Stimulated activated naive CD4-positive, alpha-beta T cell (primary cell): ENCODE results near the gene NANOG.
"Not testable (repeated sequence)": the region's sequence is repeated elsewhere in the genome, so short reads cannot be mapped to it uniquely, and the experiment has no call there.

Experiments
- DNase-seq, 6 experiments: peaks; one replicate each; lab custom pipeline; 2025; lab: John Stamatoyannopoulos, UW

Gene NANOG

DNA sequence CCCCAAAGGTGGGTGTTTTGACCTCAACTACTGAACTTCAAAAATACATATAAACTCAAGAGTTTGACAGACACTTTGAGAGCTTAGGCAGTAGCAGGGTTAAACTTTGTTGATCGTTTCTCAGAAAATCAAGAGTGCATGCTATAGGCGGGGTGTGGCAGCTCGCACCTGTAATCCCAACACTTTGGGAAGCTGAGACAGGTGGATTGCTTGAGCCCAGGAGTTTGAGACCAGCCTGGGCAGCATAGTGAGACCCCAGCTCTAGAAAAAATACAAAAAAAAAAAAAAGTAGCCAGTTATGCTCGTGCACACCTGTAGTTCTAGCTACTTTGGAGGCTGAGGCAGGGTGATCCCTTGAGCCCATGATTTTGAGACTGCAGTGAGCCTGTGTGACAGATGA lies 12.3 kb downstream of the NANOG start:
- no peak for DNase-seq

DNA sequence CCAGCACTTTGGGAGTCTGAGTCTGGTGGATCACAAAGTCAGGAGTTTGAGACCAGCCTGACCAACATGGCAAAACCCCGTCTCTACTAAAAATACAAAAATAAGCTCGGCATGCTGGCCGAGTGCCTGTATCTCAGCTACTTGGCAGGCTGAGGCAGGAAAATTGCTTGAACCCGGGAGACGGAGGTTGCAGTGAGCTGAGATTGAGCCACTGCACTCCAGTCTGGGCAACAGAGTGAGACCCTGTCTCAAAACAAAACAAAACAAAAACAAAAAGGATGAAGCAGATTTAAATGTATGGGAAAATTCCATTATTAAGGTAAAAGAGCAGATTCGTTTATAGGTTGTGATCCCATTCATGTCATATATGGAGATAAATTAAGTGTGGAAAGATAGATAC lies 17.1 kb downstream of the NANOG start:
- DNase-seq, result not testable (repeated sequence)

DNA sequence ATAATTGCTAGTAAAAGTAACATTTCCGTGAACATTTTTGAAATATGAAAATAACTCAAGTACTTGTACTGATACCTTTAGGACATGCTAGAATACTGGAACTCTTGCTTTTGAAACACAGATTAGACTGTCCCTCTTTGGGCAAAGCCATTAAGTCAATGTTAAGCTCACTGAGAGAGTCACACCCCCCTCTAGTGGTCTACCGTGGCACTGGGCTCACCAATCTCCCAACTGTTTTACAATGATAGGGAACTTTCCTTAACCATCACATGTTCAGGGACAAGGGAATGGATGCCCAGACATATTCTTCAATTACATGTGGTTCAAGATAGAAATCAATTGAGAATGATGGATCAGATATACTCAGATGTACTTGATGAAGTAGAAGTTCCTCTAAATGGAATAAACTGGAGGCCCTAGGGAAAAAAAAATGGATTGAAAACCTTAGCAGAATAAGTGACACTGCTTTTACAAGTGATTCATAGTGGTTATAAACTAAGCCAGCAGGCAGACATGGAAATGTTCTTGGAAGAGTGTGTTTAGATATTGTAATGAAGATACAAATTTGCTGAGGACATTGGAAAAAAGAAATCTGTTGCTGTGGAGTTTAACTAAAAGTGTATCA lies 17.8 kb downstream of the NANOG start:
- DNase-seq, result peak; percentile 1 to 48 (median 30)

DNA sequence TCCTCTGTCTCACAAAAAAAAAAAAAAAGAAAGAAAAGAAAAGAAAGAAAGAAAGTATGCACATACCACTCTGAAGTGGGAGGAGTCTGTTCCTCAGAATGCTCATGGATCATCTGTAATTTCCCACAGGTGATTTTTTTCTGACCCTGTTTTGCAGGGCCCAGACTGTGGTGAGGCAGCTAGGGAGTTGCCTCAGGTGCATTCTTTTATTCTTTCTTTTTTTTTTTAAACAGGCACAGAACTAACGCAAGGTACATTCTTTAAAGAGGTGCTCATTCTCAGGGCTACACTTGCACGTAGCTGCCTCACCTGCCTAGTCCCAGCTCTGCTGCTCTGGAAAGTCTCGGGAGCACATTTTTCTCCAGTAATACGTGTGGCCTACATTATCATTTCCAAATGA lies 36.6 kb downstream of the NANOG start:
- DNase-seq, result not testable (repeated sequence)

DNA sequence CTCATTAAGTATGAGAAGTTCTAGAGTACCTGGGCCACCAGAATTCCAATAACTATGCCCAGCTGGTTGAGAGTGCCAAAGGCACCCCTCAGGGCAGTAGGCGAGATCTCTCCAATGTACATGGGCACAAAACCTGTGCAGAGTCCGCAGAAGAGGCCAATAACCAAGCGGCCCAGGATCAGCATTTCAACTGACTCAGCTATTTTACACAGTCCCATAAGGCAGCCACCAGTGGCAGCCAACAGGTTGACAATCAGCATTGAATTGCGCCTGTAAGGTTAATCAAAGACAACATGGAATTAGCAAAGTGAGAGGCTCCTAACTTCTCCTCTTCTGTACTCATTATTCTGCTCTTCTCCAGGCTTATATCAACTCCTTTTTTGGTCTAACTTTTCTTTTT lies 40.5 kb downstream of the NANOG start:
- DNase-seq, result not testable (repeated sequence)

DNA sequence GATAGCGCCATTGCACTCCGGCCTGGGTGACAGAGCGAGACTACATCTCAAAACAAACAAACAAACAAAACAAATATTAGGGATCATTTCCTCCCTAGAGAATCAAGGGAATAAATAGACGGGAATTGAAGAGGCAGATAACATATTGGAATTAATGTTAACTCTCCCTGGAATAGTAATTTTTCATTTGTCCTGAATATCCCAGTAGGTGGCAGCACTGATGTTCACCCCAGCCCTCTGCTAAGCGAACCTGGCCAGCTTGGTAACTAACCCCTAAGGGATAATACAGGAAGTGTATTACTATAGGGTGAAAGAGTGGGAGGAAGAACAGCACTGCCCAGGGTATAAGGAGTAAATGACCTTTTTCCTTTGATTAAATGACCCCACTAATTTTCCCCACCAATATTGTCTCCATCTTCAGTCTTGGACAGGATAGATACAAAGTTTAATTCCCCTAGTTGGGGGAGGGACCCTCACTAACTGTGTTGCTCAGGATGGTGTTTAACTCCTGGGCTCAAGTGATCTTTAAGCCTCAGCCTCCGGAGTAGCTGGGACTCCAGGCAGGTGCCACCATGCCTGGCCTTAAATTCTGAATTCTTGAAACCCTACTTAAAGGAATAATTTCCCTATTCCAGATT lies 43.0 kb downstream of the NANOG start:
- DNase-seq, result peak in 2 of 6 experiments; percentile 12 to 18

DNA sequence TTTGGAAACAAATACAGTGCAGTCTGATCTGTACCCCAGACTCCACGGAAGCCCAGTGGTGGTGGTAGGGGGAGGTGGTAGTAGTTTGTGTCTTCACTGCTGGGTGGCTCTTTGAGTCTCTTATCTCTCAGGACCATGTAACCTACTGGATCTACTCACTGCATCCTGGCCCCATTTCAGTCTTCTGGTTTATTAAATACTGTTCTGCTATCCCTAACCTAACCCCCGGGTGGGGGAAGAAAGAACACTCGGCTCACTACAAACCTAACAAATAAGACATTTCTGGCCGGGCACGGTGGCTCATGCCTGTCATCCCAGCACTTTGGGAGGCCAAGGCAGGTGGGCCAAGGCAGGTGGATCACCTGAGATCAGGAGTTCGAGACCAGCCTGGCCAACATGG lies 44.0 kb downstream of the NANOG start:
- DNase-seq, result not testable (repeated sequence)

GRCh38 chr12:7833831-7834230 lies 44.6 kb downstream of the NANOG start:
- DNase-seq, result no peak

DNA sequence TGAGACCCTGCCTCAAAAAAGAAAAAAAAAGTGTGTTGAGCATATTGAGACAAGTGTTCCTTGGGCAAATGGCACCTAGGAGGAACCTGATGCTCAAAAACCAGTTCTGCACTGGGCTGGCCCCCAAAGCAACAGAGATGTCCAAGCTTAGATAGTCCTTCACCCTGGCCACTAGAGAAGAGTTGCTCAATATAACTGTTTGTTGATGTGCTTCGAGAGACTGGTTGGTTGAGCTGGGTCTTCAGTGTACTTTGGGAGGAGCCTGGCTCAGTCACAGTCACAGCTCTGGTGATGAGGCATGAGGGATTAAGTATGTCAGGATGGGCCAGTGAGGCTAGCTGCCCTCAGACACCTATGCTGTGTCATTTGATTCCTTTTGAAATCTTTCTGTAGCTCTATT lies 45.5 kb downstream of the NANOG start:
- DNase-seq, result no peak

- DNase-seq, result no peak
Measured at GRCh38 chr12:7835116-7835515, 45.9 kb downstream of the NANOG start.

DNA sequence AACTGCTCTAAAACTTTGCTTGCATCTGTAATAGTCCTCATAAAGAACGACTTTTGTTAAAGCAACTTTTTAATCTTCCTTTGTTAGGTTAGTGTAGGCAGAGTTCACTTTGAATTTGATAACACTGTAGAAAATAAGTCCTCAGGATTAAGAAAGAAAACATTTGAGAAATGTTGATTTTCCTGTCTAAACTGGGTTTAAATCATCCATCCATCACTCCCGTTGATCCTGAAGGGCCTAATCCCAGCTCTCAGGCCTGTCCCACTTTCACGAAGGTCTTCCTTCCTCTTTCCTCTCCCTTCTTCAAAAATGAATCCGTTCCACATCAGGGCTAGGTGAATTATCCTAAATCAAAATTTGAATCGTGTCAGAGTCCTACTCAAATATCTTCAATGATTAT lies 46.6 kb downstream of the NANOG start:
- DNase-seq, result no peak

GRCh38 chr12:7837366-7837765 lies 48.2 kb downstream of the NANOG start:
- no peak for DNase-seq

DNA sequence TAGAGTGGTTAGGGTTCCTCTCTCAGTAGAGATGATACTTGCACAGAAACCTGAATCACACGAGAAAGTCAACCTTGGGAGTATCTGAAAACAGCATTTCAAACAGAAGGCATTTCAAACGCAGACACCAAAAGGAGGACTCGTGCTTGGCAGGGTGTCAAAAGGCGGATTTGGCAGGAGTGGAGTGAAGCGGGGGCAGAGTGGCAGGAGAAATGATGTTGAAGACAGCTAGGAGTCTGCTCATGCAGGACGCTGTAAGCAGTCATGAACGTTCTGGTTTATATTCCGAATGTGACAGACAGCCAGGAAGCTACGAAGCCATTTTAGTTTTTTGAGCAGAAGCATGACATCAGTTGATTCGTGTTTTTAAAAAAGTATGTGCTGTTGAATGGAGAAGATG lies 50.0 kb downstream of the NANOG start:
- not testable (repeated sequence) for DNase-seq

GRCh38 chr12:7839848-7840247 lies 50.6 kb downstream of the NANOG start:
- not testable (repeated sequence) for DNase-seq

DNA sequence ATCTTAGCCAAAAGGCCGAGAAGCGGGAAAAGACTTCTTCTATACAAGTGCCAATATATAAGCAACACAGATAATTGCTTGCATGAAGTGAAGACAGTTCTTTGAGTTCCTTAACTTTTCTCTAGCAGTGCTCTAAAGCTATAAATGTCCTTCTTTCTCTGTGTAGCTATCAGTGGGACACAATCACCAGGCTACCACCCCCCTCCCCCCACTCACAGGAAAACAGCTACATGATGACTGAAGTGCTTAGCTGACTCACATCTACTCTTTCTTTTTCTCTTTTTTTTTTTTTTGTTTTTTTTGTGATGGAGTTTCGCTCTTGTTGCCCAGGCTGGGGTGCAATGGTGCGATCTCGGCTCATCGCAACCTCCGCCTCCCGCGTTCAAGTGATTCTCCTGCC lies 53.2 kb downstream of the NANOG start:
- DNase-seq, result not testable (repeated sequence)

DNA sequence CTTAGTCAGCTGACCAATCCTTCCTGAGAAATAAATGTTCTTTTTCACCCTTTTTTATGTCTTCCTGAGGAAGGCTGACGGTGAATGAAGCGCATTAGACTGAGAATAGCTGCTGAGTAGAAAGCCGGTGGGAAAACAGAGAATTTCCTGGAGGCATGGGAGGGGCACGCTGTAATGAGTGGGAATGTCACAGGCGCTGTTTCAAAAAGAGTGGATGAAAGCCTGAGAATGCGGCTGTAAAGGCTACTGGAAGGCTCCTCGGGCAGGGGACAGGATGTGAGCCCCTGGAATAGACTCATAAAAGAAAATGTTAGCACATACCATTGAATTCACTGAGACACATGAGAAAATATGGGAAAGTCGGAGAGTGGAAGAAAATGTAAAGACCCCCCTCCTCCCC lies 53.9 kb downstream of the NANOG start:
- DNase-seq, result not testable (repeated sequence)

DNA sequence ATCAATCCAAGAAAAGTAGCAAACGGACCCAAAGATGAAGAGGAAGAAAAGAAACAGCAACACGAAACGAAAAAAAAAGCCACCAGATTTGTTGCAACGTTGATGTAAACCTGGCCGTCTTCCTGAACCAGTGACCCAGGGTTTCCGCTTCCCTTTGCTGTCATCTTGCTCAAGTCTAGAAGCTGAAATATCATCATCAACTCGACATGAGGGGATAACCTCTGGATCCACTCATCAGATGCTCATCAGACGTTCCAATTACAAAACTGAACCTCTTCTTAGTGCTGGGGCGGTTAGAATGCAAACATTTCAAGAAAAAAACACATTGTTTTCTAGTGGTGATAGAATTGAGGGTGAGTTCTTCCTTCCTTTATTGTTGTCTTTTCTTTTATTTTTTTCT lies 54.4 kb downstream of the NANOG start:
- DNase-seq, result peak in 3 of 6 experiments; percentile 1 to 15 (median 6)

DNA sequence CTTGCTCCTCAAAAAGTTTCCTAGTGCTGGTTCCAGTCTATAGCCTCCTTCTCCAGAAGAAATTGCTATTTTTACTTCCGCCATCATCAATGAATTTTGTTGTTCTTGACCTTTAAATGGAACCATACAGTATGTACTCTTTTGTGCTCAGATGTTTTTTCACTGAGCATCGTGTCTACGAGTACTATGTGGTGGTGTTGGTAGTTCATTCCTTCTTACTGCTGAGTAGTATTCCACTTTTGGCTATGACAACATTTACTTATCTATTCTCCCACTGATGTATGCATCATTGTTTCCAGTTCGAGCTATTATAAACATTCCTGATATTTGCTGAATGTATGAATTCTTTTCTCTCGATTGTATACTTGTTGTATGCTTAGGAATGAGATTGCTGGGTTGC lies 54.9 kb downstream of the NANOG start:
- DNase-seq, result no peak

GRCh38 chr12:7847226-7848097 lies 58.3 kb downstream of the NANOG start:
- DNase-seq, result not testable (repeated sequence)

GRCh38 chr12:7848098-7848422 lies 58.9 kb downstream of the NANOG start:
- DNase-seq, result not testable (repeated sequence)
